Neural cell (in vitro differentiated cells): ENCODE measurements around the gene PHPT1. TPM values are rescaled to one million over a fixed set of nuclear protein-coding genes. Genes with fewer than 3 reads are reported as not detected.

Experiments used
- H2AFZ ChIP-seq: fragments of 200-600, 300-800 bp; sonication (generic), shearing (Covaris generic); 2 replicates; pipeline ENCODE4 v1.6.0; 2014; ENCODE audit warnings: low read depth, mild to moderate bottlenecking, antibody characterized with exemption, low read length, moderate library complexity
- H3F3A ChIP-seq: fragments of 200-600 bp; shearing (Covaris generic); 2 replicates; pipeline ENCODE4 v1.6.1; 2016; ENCODE audit warnings: mild to moderate bottlenecking, moderate library complexity, mixed read lengths, antibody characterized with exemption, low read length; ENCODE audit not compliant: insufficient read depth, poor library complexity, severe bottlenecking
- H3K27ac ChIP-seq: fragments of 200-600, 300-800 bp; sonication (generic), shearing (Covaris generic); 2 replicates; pipeline ENCODE4 v1.5.1; 2014; ENCODE audit warnings: mild to moderate bottlenecking, low read length, moderate library complexity
- H3K27me3 ChIP-seq: fragments of 300-800, 200-600 bp; sonication (generic), shearing (Covaris generic); 2 replicates; pipeline ENCODE4 v1.6.0; 2014; ENCODE audit warnings: mild to moderate bottlenecking, low read depth, low read length, moderate library complexity; ENCODE audit not compliant: insufficient read depth
- H3K36me3 ChIP-seq: fragments of 300-800, 200-600 bp; sonication (generic), shearing (Covaris generic); 2 replicates; pipeline ENCODE4 v1.5.1; 2014; ENCODE audit warnings: mild to moderate bottlenecking, antibody characterized with exemption, low read length, moderate library complexity; ENCODE audit not compliant: insufficient read depth
- H3K4me2 ChIP-seq: fragments of 300-800, 200-600 bp; sonication (generic), shearing (Covaris generic); 2 replicates; pipeline ENCODE4 v1.6.0; 2014; ENCODE audit warnings: mild to moderate bottlenecking, low read length
- H3K4me3 ChIP-seq: fragments of 300-800, 200-600 bp; sonication (generic), shearing (Covaris generic); 2 replicates; pipeline ENCODE4 v1.5.1; 2014; ENCODE audit warnings: mild to moderate bottlenecking, low read length, moderate library complexity
- H3K79me2 ChIP-seq: fragments of 200-600 bp; shearing (Covaris generic); replicated peaks from 2 replicates; pipeline ENCODE4 v1.6.0; 2014; ENCODE audit warnings: mild to moderate bottlenecking, low read length, moderate library complexity; ENCODE audit not compliant: insufficient read depth
- H3K9ac ChIP-seq: fragments of 300-800, 200-600 bp; sonication (generic), shearing (Covaris generic); 2 replicates; pipeline ENCODE4 v1.6.1; 2016; ENCODE audit warnings: mild to moderate bottlenecking, low read length, mixed read lengths
- H3K9me2 ChIP-seq: fragments of 200-600 bp; shearing (Covaris generic); 2 replicates; pipeline ENCODE4 v1.6.1; 2016; ENCODE audit warnings: mild to moderate bottlenecking, low read length, mixed read lengths; ENCODE audit not compliant: insufficient read depth
- H3K9me3 ChIP-seq: fragments of 200-600, 300-800 bp; sonication (generic), shearing (Covaris generic); 2 replicates; pipeline ENCODE4 v1.6.1; 2016; ENCODE audit warnings: mild to moderate bottlenecking, mixed run types, low read length, moderate library complexity, mixed read lengths
- H4K20me1 ChIP-seq: fragments of 200-600 bp; shearing (Covaris generic); 2 replicates; pipeline ENCODE4 v1.6.1; 2016; ENCODE audit warnings: mild to moderate bottlenecking, mixed run types; ENCODE audit not compliant: insufficient read depth
- EP300 ChIP-seq: fragments of 450-650 bp; conservative IDR thresholded peaks from 2 replicates; pipeline ENCODE4 v1.6.1; 2014; ENCODE audit warnings: antibody characterized with exemption, mild to moderate bottlenecking, moderate library complexity; ENCODE audit not compliant: poor library complexity, severe bottlenecking
- EZH2 ChIP-seq: fragments of 200-600, 300-800 bp; shearing (Covaris generic), sonication (generic); IDR thresholded peaks from 2 replicates; pipeline ENCODE4 v1.6.1; 2014; ENCODE audit warnings: antibody characterized with exemption, low read length, borderline replicate concordance, mild to moderate bottlenecking; ENCODE audit not compliant: insufficient read depth, poor library complexity, severe bottlenecking
- MXI1 ChIP-seq: fragments of 450-650 bp; conservative IDR thresholded peaks from 2 replicates; pipeline ENCODE4 v1.6.1; 2014; ENCODE audit warnings: antibody characterized with exemption, mild to moderate bottlenecking; ENCODE audit not compliant: poor library complexity, severe bottlenecking
- POLR2AphosphoS5 ChIP-seq: IDR thresholded peaks from 2 replicates; pipeline ENCODE4 v1.6.1; 2012
- RAD21 ChIP-seq: fragments of 450-650 bp; conservative IDR thresholded peaks from 2 replicates; pipeline ENCODE4 v1.6.1; 2014; ENCODE audit warnings: antibody characterized with exemption, mild to moderate bottlenecking, moderate library complexity
- SMC3 ChIP-seq: fragments of 450-650 bp; conservative IDR thresholded peaks from 2 replicates; pipeline ENCODE4 v1.6.1; 2014; ENCODE audit warnings: antibody characterized with exemption, mild to moderate bottlenecking, moderate library complexity; ENCODE audit not compliant: poor library complexity
- TAF1 ChIP-seq: IDR thresholded peaks from 2 replicates; pipeline ENCODE4 v1.6.1; 2012; ENCODE audit warnings: low read depth
- polyA plus RNA-seq: library from polyadenylated mRNA; depleted of rRNA; stranded (reverse); fragments of >200 nt; gene quantifications from 2 replicates; pipeline ENCODE4 v1.2.3, GENCODE V29; 2014
- TF ChIP-seq, protein P1 (sequence below): fragments of 450-650 bp; IDR thresholded peaks from 2 replicates; pipeline ENCODE4 v1.5.1; 2014; ENCODE audit warnings: antibody characterized with exemption, mild to moderate bottlenecking, moderate library complexity; ENCODE audit not compliant: poor library complexity, severe bottlenecking
- TF ChIP-seq, protein P2 (sequence below): IDR thresholded peaks from 2 replicates; pipeline ENCODE4 v1.6.1; 2012; ENCODE audit warnings: borderline replicate concordance

Gene PHPT1
- polyA plus RNA-seq, 1 donor from 2014 or later = 279 TPM

DNA sequence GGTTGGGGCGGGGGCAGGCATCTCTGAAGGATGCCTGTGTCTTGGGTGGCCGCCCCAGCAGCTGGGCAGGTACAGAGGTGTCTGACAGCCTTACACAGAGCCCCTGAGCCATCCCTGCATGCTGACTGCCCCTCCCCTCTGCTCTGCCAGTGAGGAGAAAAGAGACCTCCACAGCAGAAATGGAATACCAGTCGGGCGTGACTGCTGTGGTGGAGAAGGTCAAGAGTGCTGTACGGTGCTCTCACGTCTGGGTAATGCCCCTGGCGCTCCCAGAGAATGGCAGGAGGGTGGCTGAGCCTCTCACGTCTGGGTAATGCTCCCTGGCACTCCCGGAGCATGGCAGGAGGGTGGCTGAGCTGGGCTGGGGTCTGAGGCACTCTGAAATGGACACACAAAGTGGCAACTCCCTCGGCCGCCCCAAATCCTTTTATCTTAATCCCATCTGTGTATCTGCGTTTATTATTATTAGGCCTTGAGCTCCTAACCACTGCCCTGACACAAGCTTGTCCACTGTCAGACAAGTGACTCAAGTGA lies 43.9 kb upstream of the PHPT1 start:
- H3K27me3 ChIP-seq = no peaks in the 10 kb centered on the region
- H3K4me2 ChIP-seq = no peak overlapping the region
- no peaks in the 10 kb centered on the region for H4K20me1 ChIP-seq
- TF ChIP-seq, protein P1, sequence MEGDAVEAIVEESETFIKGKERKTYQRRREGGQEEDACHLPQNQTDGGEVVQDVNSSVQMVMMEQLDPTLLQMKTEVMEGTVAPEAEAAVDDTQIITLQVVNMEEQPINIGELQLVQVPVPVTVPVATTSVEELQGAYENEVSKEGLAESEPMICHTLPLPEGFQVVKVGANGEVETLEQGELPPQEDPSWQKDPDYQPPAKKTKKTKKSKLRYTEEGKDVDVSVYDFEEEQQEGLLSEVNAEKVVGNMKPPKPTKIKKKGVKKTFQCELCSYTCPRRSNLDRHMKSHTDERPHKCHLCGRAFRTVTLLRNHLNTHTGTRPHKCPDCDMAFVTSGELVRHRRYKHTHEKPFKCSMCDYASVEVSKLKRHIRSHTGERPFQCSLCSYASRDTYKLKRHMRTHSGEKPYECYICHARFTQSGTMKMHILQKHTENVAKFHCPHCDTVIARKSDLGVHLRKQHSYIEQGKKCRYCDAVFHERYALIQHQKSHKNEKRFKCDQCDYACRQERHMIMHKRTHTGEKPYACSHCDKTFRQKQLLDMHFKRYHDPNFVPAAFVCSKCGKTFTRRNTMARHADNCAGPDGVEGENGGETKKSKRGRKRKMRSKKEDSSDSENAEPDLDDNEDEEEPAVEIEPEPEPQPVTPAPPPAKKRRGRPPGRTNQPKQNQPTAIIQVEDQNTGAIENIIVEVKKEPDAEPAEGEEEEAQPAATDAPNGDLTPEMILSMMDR = no peak
- TF ChIP-seq EZH2 = no peak
- TF ChIP-seq EP300 = no peak
- no peak for TF ChIP-seq SMC3
- TF ChIP-seq TAF1 = no peak
- TF ChIP-seq, protein P2, sequence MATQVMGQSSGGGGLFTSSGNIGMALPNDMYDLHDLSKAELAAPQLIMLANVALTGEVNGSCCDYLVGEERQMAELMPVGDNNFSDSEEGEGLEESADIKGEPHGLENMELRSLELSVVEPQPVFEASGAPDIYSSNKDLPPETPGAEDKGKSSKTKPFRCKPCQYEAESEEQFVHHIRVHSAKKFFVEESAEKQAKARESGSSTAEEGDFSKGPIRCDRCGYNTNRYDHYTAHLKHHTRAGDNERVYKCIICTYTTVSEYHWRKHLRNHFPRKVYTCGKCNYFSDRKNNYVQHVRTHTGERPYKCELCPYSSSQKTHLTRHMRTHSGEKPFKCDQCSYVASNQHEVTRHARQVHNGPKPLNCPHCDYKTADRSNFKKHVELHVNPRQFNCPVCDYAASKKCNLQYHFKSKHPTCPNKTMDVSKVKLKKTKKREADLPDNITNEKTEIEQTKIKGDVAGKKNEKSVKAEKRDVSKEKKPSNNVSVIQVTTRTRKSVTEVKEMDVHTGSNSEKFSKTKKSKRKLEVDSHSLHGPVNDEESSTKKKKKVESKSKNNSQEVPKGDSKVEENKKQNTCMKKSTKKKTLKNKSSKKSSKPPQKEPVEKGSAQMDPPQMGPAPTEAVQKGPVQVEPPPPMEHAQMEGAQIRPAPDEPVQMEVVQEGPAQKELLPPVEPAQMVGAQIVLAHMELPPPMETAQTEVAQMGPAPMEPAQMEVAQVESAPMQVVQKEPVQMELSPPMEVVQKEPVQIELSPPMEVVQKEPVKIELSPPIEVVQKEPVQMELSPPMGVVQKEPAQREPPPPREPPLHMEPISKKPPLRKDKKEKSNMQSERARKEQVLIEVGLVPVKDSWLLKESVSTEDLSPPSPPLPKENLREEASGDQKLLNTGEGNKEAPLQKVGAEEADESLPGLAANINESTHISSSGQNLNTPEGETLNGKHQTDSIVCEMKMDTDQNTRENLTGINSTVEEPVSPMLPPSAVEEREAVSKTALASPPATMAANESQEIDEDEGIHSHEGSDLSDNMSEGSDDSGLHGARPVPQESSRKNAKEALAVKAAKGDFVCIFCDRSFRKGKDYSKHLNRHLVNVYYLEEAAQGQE = no peak
- H3K27ac ChIP-seq = no peak overlapping the region
- H3K9me2 ChIP-seq = no peaks in the 10 kb centered on the region
- H3F3A ChIP-seq = no peaks in the 10 kb centered on the region
- no peaks in the 10 kb centered on the region for H3K36me3 ChIP-seq
- H3K4me3 ChIP-seq = no peak overlapping the region
- H3K9me3 ChIP-seq = no peaks in the 10 kb centered on the region
- H3K9ac ChIP-seq = no peak overlapping the region
- H2AFZ ChIP-seq = no peak overlapping the region
- H3K79me2 ChIP-seq = peaks cover 18% of the 10 kb centered on the region

GRCh38 chr9:136806067-136806466 lies 43.1 kb upstream of the PHPT1 start:
- TF ChIP-seq, protein P1 = no peak
- TF ChIP-seq SMC3 (no peak), TAF1 (no peak), MXI1 (no peak), EP300 (no peak), POLR2AphosphoS5 (no peak), EZH2 (no peak), RAD21 (no peak)
- TF ChIP-seq, protein P2 = no peak
- Histone ChIP-seq H3K9me3 (no peaks in the 10 kb centered on the region), H3K79me2 (peaks cover 25% of the 10 kb centered on the region), H3K4me2 (no peak overlapping the region), H3K9ac (no peak overlapping the region), H3F3A (no peaks in the 10 kb centered on the region), H3K27me3 (no peaks in the 10 kb centered on the region), H2AFZ (no peak overlapping the region), H3K36me3 (no peaks in the 10 kb centered on the region), H4K20me1 (no peaks in the 10 kb centered on the region), H3K27ac (no peak overlapping the region), H3K4me3 (no peak overlapping the region), H3K9me2 (no peaks in the 10 kb centered on the region)
